GM13977 (cell line): ENCODE data around the gene ENPP1.

Experiments
- DNase-seq: peaks from one replicate; pipeline ENCODE4 v3.0.0; 2012; ENCODE audit warnings: low spot score
- CTCF ChIP-seq: IDR thresholded peaks from 2 replicates; pipeline ENCODE4 v1.5.1; 2012; ENCODE audit warnings: mild to moderate bottlenecking, control low read depth; ENCODE audit not compliant: insufficient read depth; ENCODE audit errors: extremely low read depth, missing control alignments
- in situ Hi-C: fragments of 300-500 bp; cut with MboI; formaldehyde crosslinking; loops from one replicate; pipeline ENCODE4 v1.12.0; 2022; ENCODE audit warnings: low sequenced_read_pairs, low pct_unique_long_range_greater_than_20kb, mixed read lengths, inconsistent platforms; ENCODE audit not compliant: unreplicated experiment

Gene ENPP1

GRCh38 chr6:131807321-131807643 lies 538 bp upstream of the ENPP1 start:
- no peak for TF ChIP-seq CTCF
- in situ Hi-C loops: no loop called here
- DNase-seq: no peak

DNA sequence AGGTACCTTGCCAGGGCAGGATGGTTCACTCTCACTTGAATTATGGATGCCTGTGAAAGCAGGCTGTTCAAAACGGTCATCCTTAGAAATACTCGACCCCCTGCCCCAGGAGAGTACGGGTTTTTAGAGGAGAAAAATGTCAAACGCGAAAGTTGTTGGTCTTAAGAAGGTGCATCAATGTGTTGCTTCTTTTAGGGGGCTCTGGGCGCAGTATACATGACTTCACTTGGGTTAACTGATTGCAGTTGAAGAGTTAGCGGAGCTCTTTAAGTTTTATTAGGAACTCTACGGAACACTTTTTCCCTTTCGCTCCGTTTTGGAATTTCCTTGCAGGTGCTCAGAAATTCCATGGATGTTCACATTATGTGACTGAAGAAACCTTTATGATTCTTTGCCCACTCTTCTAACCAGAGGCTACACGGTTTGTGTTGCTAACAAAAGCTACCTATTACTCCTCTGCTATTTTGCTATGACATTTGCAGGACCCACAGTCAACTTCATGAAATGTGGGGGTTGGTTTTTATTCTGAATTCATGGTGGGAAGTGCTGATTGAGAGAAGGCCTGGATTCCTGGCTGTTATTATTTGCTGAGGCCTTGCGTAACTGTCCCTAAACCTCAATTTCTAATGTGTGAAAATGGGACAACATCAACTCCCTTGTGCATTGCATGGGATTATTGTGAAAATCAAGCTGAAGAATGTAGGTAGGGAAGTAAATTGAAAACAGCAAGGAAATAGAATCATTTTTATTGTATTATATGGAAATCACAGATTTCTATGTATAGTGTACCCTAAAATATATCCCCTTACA lies 845 bp downstream of the ENPP1 start:
- TF ChIP-seq CTCF: no peak
- DNase-seq: no peak
- in situ Hi-C loops: no loop called here

- in situ Hi-C loops: no loop called here
- no peak for DNase-seq
Measured at GRCh38 chr6:131811500-131811899, 3.7 kb downstream of the ENPP1 start.

DNA sequence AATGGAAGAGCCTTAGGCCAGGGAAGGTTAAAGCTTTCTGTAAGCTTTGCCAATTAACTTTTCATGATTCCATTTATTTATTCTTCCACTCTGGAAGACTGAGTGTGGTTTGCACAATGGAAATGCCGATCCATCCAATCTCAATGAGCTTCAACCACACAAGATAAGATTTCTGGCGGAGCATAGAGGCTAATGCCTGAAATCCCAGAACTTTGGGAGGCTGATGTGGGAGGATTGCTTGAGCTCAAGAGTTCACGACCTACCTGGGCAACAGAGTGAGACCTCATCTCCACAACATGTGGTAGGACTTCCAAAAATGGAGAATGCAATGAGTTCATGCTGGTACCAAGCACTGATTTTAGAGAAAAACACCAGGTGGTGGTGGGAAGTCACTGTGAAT lies 6.2 kb downstream of the ENPP1 start:
- no peak for TF ChIP-seq CTCF
- in situ Hi-C loops: no loop called here
- no peak for DNase-seq

More at GRCh38 chr6:131811500-131811899, 3.7 kb downstream of the ENPP1 start:
- no peak for TF ChIP-seq CTCF

DNA sequence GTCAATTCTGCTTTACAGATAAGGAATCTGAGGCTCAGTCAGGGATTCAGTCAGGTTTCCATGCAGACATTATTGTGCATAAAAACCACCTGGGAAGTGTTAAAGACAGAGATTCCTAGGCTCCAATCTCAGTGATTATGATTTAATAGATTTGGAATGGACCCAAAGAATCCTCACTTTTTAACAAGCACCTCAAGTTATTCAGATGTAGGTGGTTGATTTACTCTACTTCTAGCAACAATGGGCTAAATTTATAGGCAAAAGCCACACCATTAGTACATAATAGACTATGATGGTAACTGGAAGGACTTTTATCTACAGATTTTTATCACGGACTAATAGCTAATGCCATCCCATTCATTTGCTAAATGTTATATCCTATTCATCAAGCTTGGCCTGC lies 9.0 kb downstream of the ENPP1 start:
- in situ Hi-C loops: no loop called here
- DNase-seq: no peak
- TF ChIP-seq CTCF: no peak

- DNase-seq: no peak
- in situ Hi-C loops: no loop called here
- TF ChIP-seq CTCF: no peak
Measured at GRCh38 chr6:131819572-131820124, 11.8 kb downstream of the ENPP1 start.
